Measurements from ENCODE around the gene CHCHD3.
"Not testable (repeated sequence)": the region's sequence is repeated elsewhere in the genome, so short reads cannot be mapped to it uniquely, and the experiment has no call there.

Gene CHCHD3

DNA sequence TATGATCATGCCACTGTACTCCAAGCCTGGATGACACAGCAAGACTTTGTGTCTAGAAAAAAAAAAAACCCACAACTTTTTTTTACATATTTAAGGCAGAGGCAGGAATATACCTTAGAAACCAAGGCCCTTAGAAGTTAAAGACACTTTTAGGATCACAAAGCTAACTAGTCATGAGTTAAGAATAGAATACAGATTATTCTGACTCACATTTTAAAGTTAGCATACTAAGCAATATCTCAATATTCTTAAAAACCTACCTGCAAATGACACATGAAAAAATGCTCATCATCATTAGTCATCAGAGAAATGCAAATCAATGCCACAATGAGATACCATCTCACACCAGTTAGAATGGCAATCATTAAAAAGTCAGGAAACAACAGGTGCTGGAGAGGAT lies 177.7 kb downstream of the CHCHD3 start:
- TF ChIP-seq, protein P1, sequence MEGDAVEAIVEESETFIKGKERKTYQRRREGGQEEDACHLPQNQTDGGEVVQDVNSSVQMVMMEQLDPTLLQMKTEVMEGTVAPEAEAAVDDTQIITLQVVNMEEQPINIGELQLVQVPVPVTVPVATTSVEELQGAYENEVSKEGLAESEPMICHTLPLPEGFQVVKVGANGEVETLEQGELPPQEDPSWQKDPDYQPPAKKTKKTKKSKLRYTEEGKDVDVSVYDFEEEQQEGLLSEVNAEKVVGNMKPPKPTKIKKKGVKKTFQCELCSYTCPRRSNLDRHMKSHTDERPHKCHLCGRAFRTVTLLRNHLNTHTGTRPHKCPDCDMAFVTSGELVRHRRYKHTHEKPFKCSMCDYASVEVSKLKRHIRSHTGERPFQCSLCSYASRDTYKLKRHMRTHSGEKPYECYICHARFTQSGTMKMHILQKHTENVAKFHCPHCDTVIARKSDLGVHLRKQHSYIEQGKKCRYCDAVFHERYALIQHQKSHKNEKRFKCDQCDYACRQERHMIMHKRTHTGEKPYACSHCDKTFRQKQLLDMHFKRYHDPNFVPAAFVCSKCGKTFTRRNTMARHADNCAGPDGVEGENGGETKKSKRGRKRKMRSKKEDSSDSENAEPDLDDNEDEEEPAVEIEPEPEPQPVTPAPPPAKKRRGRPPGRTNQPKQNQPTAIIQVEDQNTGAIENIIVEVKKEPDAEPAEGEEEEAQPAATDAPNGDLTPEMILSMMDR (IDR thresholded peaks at IDR 0.05; ENCODE audit: control extremely low read depth, extremely low read depth, low read depth, missing control alignments) = no peak
- ChIA-PET CTCF (interaction anchor here (1.2 kb wide), 1 partner anchor 9 kb away, joined by 3 read pairs; no protein-coding TSS in a partner anchor), POLR2A (no interaction called here)
- no peak for DNase-seq (ENCODE audit: extremely low spot score)

DNA sequence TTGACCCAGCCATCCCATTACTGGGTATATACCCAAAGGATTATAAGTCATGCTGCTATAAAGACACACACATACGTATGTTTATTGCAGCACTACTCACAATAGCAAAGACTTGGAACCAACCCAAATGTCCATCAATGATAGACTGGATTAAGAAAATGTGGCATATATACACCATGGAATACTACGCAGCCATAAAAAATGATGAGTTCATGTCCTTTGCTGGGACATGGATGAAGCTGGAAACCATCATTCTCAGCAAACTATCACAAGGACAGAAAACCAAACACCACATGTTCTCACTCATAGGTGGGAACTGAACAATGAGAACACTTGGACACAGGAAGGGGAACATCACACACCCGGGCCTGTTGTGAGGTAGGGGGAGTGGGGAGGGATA lies 179.6 kb downstream of the CHCHD3 start:
- POLR2A ChIA-PET; DNase-seq (ENCODE audit: extremely low spot score): not testable (repeated sequence)
- CTCF ChIA-PET = interaction anchor here (0.6 to 1.0 kb wide), 3 partner anchors 10 to 19 kb away, joined by 3 read pairs; no protein-coding TSS in a partner anchor

DNA sequence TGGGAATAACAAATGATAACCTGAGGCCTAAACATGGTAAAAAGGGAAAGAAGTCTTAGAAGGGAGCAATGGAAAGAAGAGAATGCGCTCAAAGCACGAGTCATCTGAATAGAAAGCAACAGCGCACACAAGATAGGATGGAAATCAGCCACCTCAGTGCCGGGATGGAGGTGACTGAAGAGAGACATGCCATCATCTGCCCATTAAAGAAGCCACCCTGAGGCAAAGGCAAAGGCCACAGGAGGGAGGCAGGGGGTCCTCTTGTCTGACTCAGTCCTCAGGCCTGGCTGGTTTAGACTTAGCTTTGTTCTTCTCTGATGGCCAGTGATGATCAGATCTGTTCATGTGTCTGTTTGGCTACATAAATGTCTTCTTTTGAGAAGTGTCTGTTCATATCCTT lies 180.6 kb downstream of the CHCHD3 start:
- ChIA-PET POLR2A (no interaction called here), CTCF (no interaction called here)
- no peak for DNase-seq (ENCODE audit: extremely low spot score)
- TF ChIP-seq, protein P1 (IDR thresholded peaks at IDR 0.05; ENCODE audit: control extremely low read depth, extremely low read depth, low read depth, missing control alignments) = no peak

- ChIA-PET POLR2A (no interaction called here), CTCF (interaction anchor here (1.1 to 1.3 kb wide), 2 partner anchors 9 to 33 kb away, joined by 3 to 4 read pairs; no protein-coding TSS in a partner anchor)
- DNase-seq (ENCODE audit: extremely low spot score) = no peak
Measured at GRCh38 chr7:132899833-132900232, 182.1 kb downstream of the CHCHD3 start.

GRCh38 chr7:132898641-132899175 lies 183.2 kb downstream of the CHCHD3 start:
- CTCF ChIA-PET; DNase-seq (ENCODE audit: extremely low spot score); POLR2A ChIA-PET: not testable (repeated sequence)

More at GRCh38 chr7:132899833-132900232, 182.1 kb downstream of the CHCHD3 start:
- TF ChIP-seq, protein P1 (IDR thresholded peaks at IDR 0.05; ENCODE audit: control extremely low read depth, extremely low read depth, low read depth, missing control alignments) = no peak

GRCh38 chr7:132897093-132897687 lies 184.7 kb downstream of the CHCHD3 start:
- TF ChIP-seq, protein P1 (IDR thresholded peaks at IDR 0.05; ENCODE audit: control extremely low read depth, extremely low read depth, low read depth, missing control alignments) = no peak
- CTCF ChIA-PET = interaction anchor here (2.2 to 3.6 kb wide), 2 partner anchors 10 to 40 kb away, joined by 4 to 14 read pairs; no protein-coding TSS in a partner anchor
- POLR2A ChIA-PET = no interaction called here
- no peak for DNase-seq (ENCODE audit: extremely low spot score)

GRCh38 chr7:132895231-132895630 lies 186.7 kb downstream of the CHCHD3 start:
- CTCF ChIA-PET = interaction anchor here (0.7 to 3.6 kb wide), 6 partner anchors 8 to 138 kb away, joined by 3 to 14 read pairs (median 4); no protein-coding TSS in a partner anchor
- TF ChIP-seq, protein P1 (IDR thresholded peaks at IDR 0.05; ENCODE audit: control extremely low read depth, extremely low read depth, low read depth, missing control alignments) = no peak
- POLR2A ChIA-PET = no interaction called here
- DNase-seq (ENCODE audit: extremely low spot score) = no peak
